HG03175 (cell line): ENCODE measurements around the gene KEAP1.
"Not testable (repeated sequence)": the region's sequence is repeated elsewhere in the genome, so short reads cannot be mapped to it uniquely, and the experiment has no call there.

Source experiments
- ATAC-seq: cut with Tn5 transposase; IDR thresholded peaks from one replicate; pipeline ENCODE4 v1.9.1; 2021; ENCODE audit warnings: mild to moderate bottlenecking, moderate library complexity; ENCODE audit not compliant: unreplicated experiment

KEAP1 gene

GRCh38 chr19:10503002-10503789 is at the start of gene KEAP1:
KEAP1 (minus strand) TSS chr19:10503356; CDS start chr19:10500033, 3,323 bp downstream.
- ATAC-seq, result peak; percentile 7

DNA sequence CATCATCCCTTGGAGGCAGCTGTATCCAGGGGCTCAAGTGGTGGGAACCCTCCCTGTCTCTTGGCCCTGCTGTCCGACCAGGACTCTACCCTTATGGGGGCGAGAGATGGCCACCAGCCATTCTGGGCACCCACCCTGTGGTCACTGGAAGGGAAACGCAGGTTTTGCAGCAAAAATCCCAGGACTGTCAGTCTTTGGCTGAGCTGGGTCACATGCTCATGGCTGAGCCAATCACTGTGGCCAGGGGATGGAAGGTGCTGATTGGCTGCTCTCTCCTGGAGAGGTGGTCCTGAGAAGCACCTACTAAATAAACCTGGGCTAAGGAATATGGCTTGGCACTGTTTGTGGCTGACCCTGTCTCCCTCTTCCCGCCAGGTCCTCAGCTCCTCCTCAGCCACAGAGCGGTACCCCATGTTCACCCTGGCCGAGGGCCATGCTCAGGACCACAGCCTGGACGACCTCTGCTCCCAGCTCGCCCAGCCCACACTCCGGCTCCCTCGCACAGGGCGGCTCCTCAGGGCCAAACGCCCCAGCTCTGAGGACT is 49.4 kb upstream of the KEAP1 start:
- no peak for ATAC-seq

DNA sequence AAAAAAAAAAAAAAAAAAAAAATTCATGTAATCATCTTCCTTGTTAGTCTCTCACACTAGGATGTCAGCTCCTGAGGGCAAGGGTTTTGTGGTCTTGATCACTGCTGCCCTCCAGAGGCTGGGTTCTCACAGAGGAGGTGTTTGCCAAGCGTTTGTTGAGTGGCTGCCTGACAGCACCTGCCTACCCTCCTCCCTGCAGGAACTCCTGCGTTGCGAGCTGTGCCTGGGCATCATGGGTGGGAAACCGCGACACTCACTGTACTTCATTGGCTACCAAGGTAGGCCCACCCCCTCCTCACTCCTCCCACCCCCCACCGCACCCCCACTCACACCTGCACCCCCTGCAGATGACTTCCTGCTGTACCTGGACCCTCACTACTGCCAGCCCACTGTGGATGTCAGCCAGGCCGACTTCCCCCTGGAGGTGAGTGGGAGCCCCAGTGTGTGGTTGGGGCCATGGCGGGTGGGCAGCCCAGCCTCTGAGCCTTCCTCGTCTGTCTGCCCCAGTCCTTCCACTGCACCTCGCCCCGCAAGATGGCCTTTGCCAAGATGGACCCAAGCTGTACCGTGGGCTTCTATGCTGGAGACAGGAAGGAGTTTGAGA is 48.6 kb upstream of the KEAP1 start:
- no peak for ATAC-seq

- ATAC-seq, result not testable (repeated sequence)
Observed at GRCh38 chr19:10551006-10551405, 47.9 kb upstream of the KEAP1 start.

DNA sequence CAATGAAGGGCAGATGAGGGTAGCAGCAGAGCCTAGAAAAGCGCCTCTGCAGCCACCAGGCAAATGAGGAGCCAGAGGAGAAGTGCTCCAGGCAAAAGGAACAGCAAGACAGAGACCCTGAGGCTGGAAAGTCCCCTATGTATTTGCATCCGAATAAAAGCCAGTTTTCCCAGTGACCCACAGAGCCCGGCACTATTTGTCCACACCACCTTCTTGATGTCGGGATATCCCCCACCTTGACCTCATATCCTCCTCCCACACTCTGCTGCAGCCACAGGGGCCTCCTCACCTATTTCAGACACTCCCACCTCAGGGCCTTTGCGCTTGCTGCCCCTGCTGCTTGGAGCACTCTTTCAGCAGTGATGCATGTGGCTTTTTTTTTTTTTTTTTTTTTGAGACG is 47.2 kb upstream of the KEAP1 start:
- ATAC-seq, result no peak

DNA sequence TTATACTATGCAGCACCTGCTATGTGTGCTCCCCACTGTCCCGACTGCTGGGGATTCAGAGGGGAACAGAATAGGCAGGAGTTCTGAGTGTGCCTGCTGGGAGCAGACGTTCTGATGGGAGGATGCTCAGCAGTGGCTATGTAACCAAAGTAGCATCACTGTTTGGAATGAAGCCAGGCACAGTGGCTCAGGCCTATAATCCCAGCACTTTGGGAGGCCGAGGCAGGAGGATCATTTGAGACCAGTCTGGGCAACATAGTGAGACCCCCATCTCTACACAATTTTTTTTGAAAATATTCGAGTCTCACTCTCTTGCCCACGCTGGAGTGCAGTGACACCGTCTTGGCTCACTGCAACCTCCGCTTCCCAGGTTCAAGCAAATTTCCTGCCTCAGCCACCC is 46.6 kb upstream of the KEAP1 start:
- no peak for ATAC-seq

DNA sequence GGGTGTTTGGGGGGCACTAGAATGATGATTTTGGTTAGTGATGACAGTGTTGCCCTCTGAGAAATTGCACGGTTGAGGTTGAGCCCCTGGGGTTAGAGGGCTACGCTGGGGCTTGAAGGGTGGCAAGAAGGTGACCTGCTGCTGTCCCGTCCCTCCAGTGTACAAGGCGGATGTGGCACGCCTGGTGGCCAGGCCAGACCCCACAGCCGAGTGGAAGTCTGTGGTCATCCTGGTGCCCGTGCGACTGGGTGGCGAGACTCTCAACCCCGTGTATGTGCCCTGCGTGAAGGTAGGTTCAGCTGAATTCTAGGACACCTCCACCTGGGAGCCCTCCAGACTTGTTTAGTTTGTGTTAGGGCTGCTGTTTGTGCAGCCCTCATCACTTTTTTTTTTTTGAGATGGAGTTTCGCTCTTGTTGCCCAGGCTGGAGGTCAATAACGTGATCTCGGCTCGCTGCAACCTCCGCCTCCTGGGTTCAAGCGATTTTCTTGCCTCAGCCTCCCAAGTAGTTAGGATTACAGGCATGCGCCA is 45.7 kb upstream of the KEAP1 start:
- no peak for ATAC-seq

DNA sequence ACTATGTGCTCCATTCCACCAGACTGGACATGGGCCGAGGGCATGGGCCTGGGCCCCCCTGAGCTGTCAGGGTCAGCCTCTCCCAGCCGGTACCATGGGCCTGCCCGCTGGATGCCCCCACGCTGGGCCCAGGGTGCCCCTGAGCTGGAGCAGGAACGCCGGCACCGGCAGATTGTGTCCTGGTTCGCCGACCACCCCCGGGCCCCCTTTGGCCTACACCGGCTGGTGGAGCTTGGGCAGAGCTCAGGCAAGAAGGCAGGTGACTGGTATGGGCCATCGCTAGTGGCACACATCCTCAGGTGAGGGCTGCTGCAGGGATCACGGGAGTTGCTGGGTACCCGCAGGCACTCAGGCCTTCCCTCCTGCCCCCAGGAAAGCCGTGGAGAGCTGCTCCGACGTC is 43.7 kb upstream of the KEAP1 start:
- ATAC-seq, result no peak

DNA sequence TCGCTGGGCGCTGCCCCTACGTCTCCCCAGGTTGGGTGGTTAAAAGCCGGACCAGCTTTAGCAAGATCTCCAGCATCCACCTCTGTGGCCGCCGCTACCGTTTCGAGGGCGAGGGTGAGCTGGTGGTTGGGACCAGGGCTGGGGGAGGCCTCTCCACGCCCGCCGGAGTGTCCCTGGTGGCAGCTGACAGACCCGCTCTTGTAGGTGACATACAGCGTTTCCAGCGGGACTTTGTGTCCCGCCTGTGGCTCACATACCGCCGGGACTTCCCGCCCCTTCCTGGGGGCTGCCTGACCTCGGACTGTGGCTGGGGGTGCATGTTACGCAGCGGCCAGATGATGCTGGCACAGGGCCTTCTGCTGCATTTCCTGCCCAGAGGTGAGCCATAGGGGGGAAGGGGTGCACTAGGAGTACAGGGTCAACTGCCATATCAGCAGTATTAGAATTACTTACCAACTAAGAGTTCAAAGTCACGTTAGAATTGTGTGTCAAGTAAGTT is 41.6 kb upstream of the KEAP1 start:
- ATAC-seq, result no peak

DNA sequence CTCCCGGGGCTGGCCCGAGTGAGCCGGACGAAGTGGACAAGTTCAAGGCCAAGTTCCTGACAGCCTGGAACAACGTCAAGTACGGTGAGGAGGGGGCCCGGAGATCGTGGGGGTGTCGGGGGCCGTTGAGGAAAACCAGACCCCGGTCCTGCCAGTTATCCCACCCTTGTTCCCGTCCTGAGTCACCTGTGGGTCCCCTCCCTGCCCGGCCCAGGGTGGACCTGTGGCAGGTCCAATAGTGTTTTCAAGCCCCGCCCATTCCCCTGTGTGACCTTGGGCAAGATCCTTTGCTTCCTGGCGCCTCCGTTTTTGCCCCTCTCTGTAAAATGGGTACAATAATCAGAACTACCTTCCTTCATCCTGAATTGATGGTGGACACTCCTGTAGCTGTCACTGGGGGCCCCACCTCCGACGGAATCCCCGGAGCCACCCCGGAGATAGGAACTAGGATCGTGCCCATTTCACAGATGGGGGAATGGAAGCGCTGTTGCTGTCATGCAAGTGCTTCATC is 41.1 kb upstream of the KEAP1 start:
- peak; percentile 13 for ATAC-seq

DNA sequence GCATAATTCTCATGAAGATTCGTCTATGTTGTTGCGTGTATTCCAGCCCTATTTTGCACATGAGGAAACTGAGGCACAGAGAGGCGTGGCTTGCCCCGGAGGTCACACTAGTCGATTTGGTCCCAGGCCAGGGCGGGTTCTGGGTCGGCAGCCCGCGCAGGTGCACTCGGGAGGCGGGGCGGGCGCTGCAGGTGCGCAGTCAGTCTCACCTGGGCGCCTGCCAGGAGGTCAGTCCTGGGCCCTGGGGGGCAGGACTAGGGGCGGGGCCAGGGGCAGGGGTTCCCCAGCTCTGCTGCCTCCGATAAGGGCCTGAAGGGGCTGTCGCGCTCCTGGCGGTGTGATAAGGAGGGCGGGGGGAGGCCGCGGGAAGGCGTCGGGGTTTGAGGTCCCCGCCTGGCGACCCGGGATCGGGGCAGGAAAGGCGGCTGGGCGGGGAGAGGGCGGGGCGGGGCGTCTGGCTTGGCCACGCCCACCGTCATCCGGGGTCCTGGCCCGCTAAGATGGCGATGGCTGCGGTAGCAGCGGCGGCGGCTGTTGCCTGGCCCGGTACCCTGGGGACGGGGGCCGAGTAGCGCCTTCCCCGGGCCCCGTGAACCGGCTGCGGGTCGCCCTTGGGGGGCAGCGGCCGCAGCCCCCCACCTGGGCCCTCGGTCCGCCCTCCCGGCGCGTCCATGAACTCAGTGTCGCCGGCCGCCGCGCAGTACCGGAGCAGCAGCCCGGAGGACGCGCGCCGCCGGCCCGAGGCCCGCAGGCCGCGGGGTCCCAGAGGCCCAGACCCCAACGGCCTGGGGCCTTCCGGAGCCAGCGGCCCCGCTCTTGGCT is 40.5 kb upstream of the KEAP1 start, which contains the start of gene ATG4D:
TSS of gene ATG4D (plus strand) at position 485 of the 822 bp plus-strand sequence. CDS start at position 672, 187 bp downstream.
- ATAC-seq, result peak; percentile 69

DNA sequence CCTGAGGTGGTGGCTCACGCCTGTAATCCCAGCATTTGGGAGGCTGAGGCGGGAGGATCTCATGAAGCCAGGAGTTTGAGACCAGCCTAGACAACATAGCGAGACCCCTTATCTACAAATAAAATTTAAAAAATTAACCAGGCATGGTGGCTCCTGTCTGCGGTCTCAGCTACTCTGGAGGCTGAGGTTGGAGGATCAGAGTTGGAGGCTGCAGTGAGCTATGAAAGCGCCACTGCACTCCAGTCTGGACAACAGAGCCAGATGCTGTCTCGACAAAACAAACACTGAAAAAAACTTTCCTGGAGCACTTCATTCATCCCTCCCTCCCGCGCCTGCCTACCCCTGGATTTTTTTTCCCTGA is 39.9 kb upstream of the KEAP1 start:
- ATAC-seq, result no peak

GRCh38 chr19:10539016-10539415 is 35.9 kb upstream of the KEAP1 start:
- not testable (repeated sequence) for ATAC-seq

GRCh38 chr19:10538204-10538983 is 35.2 kb upstream of the KEAP1 start:
- no peak for ATAC-seq

GRCh38 chr19:10537668-10538067 is 34.5 kb upstream of the KEAP1 start:
- ATAC-seq, result no peak

DNA sequence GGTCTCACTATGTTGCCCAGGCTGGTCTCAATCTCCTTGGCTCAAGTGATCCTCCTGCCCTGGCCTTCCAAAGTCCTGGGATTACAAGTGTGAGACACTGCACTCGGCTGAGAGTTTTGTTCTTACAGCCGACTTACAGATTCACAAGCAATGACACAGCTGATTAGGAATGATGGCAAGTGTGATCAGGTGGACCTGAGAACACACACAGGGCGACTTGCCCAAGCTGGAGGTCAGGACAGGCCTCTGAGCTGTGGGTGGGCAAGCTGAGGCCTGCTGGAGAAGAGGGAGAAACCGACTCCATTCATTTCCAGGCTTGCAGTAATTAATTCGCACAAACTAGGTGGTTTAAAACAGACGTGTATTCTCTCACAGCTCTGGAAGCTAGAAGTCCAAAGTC is 32.5 kb upstream of the KEAP1 start:
- ATAC-seq, result no peak

GRCh38 chr19:10533646-10534386 is 30.7 kb upstream of the KEAP1 start:
- no peak for ATAC-seq

DNA sequence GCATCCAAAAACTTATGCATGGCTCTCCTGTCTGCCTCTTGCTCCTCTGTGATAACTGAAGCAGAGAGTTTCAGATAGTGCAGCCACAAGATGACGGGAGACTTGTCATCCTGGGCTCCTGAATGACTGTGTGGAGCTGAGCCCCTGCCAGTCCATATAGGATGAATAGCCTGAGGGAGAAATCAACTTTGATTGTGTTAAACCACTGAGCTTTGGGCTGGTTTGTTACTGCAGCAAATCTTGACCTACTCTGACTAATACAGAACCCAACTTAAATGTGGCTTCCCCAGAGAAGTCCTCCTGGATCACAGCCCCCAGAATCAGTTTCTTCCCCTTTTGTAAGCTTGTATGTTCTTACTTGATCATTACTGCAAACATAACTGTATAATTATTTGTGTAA is 29.3 kb upstream of the KEAP1 start:
- no peak for ATAC-seq

DNA sequence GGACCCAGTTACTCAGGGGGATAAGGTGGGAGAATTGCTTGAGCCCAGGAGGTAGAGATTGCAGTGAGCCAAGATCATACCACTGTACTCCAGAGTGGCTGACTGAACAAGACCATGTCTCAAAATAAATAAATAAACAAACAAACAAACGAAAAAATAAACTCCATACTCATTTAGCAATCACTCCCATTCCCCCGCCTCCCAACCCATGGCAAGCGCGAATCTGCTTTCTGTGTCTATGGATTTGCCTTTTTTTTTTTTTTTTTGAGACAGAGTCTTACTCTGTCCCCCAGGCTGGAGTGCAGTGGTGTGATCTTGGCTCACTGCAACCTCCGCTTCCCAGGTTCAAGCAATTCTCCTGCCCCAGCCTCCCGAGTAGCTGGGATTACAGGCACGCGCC is 23.7 kb upstream of the KEAP1 start:
- not testable (repeated sequence) for ATAC-seq
